ENCODE measurements around the gene MINPP1.

The MINPP1 gene

DNA sequence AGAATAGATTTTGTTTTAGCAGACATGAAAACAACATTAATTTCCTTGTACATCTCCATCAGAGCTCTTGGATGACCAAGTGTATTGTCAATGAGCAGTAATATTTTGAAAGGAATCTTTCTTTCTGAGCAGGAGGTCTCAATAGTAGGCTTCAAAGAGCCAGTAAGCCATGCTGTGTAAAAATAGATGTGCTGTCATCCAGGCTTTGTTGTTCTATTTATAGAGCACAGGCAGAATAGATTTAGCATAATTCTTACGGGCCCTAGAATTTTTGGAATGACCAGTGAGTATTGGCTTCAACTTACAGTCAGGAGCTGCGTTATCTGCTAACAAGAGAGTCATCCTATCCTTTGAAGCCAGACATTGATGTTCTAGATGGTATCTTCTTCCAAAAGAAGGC, 19.0 kb downstream of the MINPP1 start:
- DNase-seq, result no peak

DNA sequence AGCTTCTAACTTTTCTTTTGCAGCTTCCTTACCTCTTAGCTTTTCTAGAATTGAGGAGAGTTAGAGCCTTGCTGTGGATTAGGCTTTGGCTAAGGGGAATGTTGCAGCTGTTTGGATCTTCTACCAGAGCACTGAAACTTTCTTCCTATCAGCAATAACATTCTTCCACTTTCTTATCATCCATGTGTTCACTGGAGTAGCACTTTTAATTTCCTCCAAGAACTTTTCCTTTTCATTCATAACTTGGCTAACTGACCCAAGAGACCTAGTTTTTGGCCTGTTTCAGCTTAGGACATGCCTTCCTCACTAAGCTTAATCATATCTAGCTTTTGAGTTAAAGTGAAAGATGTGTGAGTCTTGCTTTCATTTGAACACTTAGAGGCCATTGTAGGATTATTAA, 19.6 kb downstream of the MINPP1 start:
- no peak for DNase-seq

- no peak for DNase-seq
These were observed 27.4 kb downstream of the MINPP1 start for GRCh38 chr10:87531908-87532622.

GRCh38 chr10:87532696-87533095, 28.0 kb downstream of the MINPP1 start:
- DNase-seq, result no peak

DNA sequence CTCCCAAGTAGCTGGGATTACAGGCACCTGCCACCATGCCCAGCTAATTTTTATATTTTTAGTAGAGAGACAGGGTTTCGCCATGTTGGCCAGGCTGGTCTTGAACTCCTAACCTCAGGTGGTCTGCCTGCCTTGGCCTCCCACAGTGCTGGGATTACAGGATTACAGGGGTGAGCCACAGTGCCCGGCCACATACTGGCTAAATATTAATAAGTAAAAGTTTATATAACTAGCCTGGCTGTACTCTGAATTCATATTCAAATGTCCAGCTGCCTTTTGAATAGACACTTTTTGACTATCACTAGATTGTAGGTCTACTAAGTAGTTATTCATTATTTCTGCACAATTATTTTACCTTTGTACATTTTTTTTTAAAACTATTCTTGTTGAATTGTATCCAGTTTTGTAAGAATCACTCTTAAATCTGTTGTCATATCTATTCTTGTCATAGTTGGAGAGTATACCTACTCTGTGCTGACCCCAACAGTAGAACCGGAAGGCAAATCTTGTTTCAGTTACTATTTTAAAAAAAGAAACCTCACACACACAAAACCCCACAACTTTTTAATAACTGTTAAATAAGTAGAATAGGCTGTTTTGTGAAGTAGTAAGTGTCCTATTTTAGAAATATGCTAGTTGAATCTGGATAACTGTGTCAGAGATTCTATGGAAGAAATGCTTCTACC, 29.6 kb downstream of the MINPP1 start:
- no peak for DNase-seq

DNA sequence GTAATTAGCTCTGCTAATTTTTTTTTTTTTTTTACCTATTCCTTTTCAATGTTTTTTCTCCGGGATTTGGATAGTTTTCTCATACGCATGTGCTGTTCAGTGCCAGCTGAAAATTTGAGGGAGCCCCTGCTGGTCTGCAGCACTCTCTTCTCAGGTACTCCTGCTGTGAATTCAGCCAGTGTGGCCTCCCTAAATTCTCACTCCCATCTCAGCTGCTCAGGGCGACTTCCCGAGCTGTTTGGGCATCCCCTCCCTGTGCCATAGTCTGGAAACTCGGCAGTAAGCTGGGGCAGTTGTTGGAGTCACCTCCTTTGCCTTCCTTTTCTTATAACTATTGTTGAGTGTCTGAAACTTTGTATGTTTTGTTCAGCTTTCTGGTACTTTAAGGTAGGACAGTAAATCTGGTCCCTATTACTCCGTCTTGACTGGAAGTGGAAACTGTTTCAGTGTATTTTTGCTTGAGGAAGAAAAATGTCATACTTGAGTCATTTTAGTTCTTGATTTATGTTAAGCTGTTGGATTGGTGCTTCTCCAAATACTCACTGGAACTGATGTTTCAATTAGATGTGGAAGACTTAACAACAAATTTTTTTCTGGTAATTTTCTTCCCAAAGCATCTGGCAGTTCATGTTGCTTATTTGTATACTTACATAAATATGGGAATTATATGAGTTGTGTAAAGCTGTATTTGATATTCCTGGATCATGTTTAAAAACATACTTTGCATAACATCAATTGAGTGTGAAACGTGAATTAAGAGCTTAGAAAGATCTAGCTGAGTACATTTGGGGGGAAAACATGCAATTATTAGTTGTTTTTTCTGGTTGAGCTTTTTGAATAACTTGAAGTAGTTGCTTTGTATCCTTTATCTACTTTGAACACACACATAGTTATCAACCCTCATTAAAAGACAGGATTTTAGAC, 33.7 kb downstream of the MINPP1 start:
- no peak for DNase-seq

- DNase-seq, result no peak
These were observed 36.4 kb downstream of the MINPP1 start for GRCh38 chr10:87541114-87541513.

DNA sequence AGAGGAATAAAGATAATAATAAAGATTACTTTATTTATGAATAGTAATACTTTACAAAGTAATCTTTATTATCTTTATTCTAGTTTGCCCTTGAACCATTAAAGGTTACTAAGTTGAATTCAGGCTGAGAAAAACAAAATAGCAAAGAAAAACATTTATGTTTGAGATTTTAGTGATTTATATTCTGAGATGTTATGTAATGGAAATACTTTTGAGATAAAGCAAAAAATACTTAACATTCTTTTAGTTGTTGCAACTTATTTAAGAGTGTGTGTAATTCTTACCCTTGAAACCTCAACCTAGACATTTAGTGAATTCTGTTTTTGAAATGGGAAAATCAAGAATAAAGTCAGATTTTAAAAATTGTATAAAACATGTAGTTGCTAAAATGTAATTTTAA, 40.0 kb downstream of the MINPP1 start:
- DNase-seq, result no peak

- no peak for DNase-seq
These were observed 41.1 kb downstream of the MINPP1 start for GRCh38 chr10:87545783-87546182.

DNA sequence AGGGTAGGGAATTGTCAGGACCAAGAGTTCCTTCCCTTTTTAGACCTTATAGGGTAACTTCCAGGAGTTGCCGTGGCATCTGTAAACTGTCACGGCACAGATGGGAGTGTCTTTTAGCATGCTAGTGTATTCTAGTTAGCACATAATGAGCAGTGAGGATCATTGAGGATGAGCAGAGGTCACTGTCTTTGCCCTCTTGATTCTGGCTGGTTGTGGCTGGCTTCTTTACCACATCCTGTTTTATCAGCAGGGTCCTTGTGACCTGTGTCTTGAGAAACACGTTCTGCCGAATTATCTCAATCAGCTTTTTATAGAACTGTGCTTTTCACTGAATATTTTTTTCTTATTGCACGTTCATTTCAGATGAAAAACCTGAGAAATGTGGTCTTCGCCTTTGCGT, 41.5 kb downstream of the MINPP1 start:
- no peak for DNase-seq

GRCh38 chr10:87546971-87547413, 42.3 kb downstream of the MINPP1 start:
- no peak for DNase-seq

GRCh38 chr10:87547734-87548311, 43.1 kb downstream of the MINPP1 start:
- no peak for DNase-seq

DNA sequence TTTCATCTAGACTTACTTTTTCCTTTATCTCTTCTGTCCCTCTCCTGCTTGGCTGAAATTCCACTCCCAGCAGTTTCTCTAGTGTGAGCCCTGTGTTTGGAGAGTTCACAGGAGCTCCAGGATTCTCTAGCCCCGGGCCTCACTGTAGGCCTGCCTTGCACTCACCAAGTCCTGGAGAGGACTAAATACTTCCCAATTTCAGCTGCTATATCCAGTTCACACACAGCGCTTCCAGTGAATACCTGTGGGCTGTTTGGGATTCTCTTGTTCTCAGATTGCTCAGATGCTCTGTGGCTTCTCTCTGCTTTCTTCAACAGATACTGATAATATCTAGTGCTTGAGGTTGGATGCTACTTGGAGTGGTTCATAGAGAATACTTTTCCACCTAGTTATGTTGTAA, 46.0 kb downstream of the MINPP1 start:
- peak; percentile 92 for DNase-seq

- DNase-seq, result no peak
These were observed 46.6 kb downstream of the MINPP1 start for GRCh38 chr10:87551326-87551725.

DNA sequence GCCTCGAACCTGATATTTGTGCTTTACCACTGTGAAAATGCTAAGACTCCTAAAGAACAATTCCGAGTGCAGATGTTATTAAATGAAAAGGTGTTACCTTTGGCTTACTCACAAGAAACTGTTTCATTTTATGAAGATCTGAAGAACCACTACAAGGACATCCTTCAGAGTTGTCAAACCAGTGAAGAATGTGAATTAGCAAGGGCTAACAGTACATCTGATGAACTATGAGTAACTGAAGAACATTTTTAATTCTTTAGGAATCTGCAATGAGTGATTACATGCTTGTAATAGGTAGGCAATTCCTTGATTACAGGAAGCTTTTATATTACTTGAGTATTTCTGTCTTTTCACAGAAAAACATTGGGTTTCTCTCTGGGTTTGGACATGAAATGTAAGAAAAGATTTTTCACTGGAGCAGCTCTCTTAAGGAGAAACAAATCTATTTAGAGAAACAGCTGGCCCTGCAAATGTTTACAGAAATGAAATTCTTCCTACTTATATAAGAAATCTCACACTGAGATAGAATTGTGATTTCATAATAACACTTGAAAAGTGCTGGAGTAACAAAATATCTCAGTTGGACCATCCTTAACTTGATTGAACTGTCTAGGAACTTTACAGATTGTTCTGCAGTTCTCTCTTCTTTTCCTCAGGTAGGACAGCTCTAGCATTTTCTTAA, 47.7 kb downstream of the MINPP1 start:
- no peak for DNase-seq

DNA sequence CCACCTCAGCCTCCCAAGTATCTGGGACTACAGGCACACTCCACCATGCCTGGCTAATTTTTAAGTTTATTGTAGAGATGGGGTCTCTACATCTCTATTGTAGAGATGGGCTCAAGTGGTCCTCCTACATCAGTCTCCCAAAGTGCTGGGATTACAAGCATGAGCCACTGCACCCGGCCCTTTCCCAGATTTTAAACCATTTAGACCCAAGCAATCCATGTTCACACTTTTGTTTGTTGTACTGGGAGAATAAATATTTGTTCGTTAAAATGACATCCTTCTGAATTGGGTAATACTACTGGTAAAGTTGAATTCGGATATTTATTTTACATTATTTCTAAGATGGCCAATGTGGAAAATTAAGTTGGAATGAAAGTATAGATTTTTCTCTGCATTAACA, 52.7 kb downstream of the MINPP1 start:
- DNase-seq, result no peak

- DNase-seq, result no peak
These were observed 53.6 kb downstream of the MINPP1 start for GRCh38 chr10:87558333-87558732.

DNA sequence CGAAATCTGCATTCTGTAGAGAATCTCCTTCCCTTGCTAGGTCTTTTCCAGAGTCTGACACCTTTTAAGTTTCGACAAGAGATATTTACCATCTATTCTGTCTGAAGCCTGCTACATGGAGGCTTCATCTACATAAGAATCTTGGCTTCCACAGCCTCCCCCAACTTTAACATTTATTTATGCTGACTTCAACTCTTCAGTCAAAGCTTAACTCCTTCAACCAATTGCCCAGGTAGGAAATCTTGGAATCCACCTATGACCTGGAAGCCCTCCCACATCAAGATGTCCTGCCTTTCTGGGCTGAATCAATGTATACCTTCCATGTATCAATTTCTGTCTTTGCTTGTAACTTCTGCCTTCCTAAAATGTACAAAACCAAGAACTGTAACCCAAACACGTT, 54.7 kb downstream of the MINPP1 start:
- DNase-seq, result no peak

DNA sequence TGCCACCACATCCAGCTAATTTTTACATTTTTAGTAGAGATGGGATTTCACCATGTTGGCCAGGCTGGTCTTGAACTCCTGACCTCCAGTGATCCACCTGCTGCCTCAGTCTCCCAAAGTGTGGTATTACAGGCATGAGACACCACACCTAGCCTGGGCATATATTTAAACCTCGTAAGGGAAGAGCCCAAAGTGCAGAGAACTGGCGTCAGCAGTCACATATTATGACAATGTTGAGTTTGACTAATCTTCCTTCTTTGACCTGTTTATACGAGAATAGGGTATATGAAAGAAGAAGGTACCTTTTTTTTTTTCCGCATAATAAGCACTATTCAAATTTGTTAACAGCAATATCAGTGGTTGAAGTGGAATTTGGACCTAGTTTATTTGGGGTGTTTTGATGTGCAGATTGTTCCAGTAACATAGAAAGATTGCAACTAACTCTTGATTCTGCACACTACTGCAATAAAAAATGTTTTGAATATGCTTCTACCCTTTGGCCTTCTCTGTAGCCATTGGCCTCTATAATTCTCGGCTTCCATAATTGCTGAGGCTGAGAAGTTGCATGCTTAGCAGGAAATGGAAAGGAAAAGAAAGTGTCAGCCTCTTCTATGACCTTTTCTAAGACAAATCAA, 55.9 kb downstream of the MINPP1 start:
- no peak for DNase-seq

DNA sequence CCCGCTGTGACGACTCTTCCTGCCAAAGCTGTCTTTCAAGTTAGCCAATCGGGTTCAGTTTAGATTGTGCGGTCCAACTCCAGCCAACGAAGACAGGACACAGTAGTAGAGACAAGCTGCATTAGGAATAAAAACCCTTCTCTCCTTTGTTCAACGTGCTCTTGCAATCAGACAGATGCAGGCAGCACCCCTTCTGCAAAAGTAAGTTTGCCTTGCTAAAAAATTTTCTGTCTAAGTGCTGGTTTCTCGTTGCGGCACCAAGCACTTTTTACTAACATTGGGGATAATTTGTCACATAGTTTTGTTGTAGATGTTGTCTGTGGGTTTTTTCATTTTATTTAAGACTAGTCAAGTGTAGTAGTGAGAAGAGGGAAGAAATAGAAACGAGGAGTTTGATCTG, 58.1 kb downstream of the MINPP1 start:
- no peak for DNase-seq

DNA sequence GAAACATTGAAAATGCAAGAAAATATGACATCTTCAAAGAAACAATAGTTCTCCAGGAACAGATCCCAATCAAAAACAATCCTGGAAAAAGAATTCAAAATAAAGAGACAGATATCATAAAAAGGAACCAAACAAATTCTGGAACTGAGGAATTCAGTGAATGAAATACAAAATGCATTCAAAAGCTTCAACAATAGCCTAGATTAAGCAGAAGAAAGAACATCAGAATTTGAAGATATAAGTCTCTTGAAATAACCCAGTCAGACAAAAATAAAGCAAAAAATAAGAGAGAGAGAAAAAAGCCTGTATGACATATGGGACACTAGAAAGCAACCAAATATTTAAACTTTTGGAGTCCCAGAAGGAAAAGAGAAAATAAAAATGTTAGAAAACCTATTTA, 60.3 kb downstream of the MINPP1 start:
- no peak for DNase-seq

DNA sequence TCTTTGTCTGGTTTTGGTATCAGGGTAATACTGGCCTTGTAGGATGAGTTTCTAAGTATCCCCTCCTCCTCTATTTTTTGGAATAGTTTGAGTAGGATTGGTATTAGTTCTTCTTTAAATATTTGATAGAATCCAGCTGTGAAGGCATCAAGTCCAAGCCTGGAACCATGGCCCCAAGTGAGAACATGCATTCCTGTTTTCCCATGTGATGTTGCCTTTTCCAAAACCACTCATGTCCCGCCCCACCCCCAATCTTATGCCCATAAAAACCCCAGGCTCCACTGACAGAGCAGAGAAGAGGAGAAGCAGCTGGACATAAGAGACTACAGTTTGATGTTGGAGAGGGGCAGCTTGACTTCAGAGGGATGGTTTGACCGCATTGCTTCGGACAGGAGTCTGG, 71.2 kb downstream of the MINPP1 start:
- no peak for DNase-seq
